Medulla oblongata (tissue), 1 donor: ENCODE results near the gene CFAP410.
"Not testable (repeated sequence)": the region's sequence is repeated elsewhere in the genome, so short reads cannot be mapped to it uniquely, and the experiment has no call there.

Source experiments
- DNase-seq: peaks from one replicate; pipeline ENCODE4 v3.0.0-alpha.2; 2015; ENCODE audit errors: extremely low spot score

The CFAP410 gene

GRCh38 chr21:44317241-44317782 is 21.9 kb downstream of the CFAP410 start:
- DNase-seq = peak; percentile 75

- no peak for DNase-seq
Observed at GRCh38 chr21:44316277-44316900, 22.8 kb downstream of the CFAP410 start.

GRCh38 chr21:44315691-44316203 is 23.4 kb downstream of the CFAP410 start:
- DNase-seq = no peak

- no peak for DNase-seq
Observed at GRCh38 chr21:44314561-44314960, 24.6 kb downstream of the CFAP410 start.

- DNase-seq = no peak
Observed at GRCh38 chr21:44314128-44314527, 25.1 kb downstream of the CFAP410 start.

GRCh38 chr21:44313451-44313850 is 25.7 kb downstream of the CFAP410 start:
- no peak for DNase-seq

GRCh38 chr21:44312716-44313115 is 26.5 kb downstream of the CFAP410 start:
- DNase-seq = no peak

GRCh38 chr21:44312089-44312488 is 27.1 kb downstream of the CFAP410 start:
- DNase-seq = no peak

GRCh38 chr21:44310628-44311507 is 28.3 kb downstream of the CFAP410 start:
- DNase-seq = no peak

- no peak for DNase-seq
Observed at GRCh38 chr21:44306936-44307704, 32.1 kb downstream of the CFAP410 start.

GRCh38 chr21:44305691-44306090 is 33.5 kb downstream of the CFAP410 start:
- peak; percentile 67 for DNase-seq

- DNase-seq = peak; percentile 81
Observed at GRCh38 chr21:44304877-44305293, 34.3 kb downstream of the CFAP410 start.

- DNase-seq = peak; percentile 81
Observed at GRCh38 chr21:44304011-44304616, 35.1 kb downstream of the CFAP410 start.

- DNase-seq = no peak
Observed at GRCh38 chr21:44303490-44303981, 35.7 kb downstream of the CFAP410 start.

- DNase-seq = not testable (repeated sequence)
Observed at GRCh38 chr21:44302573-44303401, 36.4 kb downstream of the CFAP410 start.

GRCh38 chr21:44301961-44302406 is 37.2 kb downstream of the CFAP410 start:
- DNase-seq = no peak

- DNase-seq = no peak
Observed at GRCh38 chr21:44301141-44301540, 38.0 kb downstream of the CFAP410 start.

- DNase-seq = peak; percentile 55
Observed at GRCh38 chr21:44300262-44300959, 38.8 kb downstream of the CFAP410 start.

GRCh38 chr21:44299458-44300261 is 39.5 kb downstream of the CFAP410 start, which contains the start of gene PFKL:
Gene PFKL, plus strand, starts transcription at chr21:44300053. Its CDS starts 53 bp downstream, at chr21:44300106.
- DNase-seq = peak; percentile 67
